K562 (cell line): ENCODE results near the gene TMEM156. TPM values are rescaled to one million over a fixed set of nuclear protein-coding genes. Genes with fewer than 3 reads are reported as not detected.
"Not testable (repeated sequence)": the region's sequence is repeated elsewhere in the genome, so short reads cannot be mapped to it uniquely, and the experiment has no call there.

ENCODE experiments used
- GTF2A2 ChIP-seq: IDR thresholded peaks from 2 replicates; pipeline ENCODE4 v1.6.1; 2016; ENCODE audit warnings: mild to moderate bottlenecking, missing genetic modification characterization, missing compliant biosample characterization
- HBP1 ChIP-seq: fragments of 450-650 bp; formaldehyde crosslinking; IDR thresholded peaks from 2 replicates; pipeline ENCODE4 v1.4.0; 2022; ENCODE audit warnings: missing genetic modification characterization
- HLTF ChIP-seq: fragments of 450-650 bp; IDR thresholded peaks from 2 replicates; pipeline ENCODE4 v1.6.1; 2016
- KLF6 ChIP-seq: fragments of 250-450 bp; sonication (Bioruptor Pico); IDR thresholded peaks from 2 replicates; pipeline ENCODE4 v1.4.0; 2020; ENCODE audit warnings: mild to moderate bottlenecking, moderate library complexity, borderline replicate concordance
- NFRKB ChIP-seq: fragments of 450-650 bp; IDR thresholded peaks from 2 replicates; pipeline ENCODE4 v1.6.1; 2016; ENCODE audit warnings: low read depth
- NR2C1 ChIP-seq, 2 experiments: fragments of 450-650 bp; IDR thresholded peaks; 2 replicates each; pipeline ENCODE4 v1.6.1; 2017; ENCODE audit warnings: mild to moderate bottlenecking in 2 of 2, antibody characterized with exemption in 1 of 2, inconsistent platforms in 1 of 2, missing compliant biosample characterization in 1 of 2, missing genetic modification characterization in 1 of 2
- NR4A1 ChIP-seq, 2 experiments: fragments of 250-450 bp in 1 of 2; fragments of 450-650 bp in 1 of 2; sonication (Bioruptor Pico) in 1 of 2; IDR thresholded peaks; 2 replicates each; pipeline versions ENCODE4 v1.4.0 to v1.6.1; 2016 to 2020; ENCODE audit warnings: mild to moderate bottlenecking in 2 of 2, missing compliant biosample characterization in 1 of 2, missing genetic modification characterization in 1 of 2, moderate library complexity in 1 of 2
- PTTG1 ChIP-seq: fragments of 450-650 bp; IDR thresholded peaks from 2 replicates; pipeline ENCODE4 v1.6.1; 2016; ENCODE audit warnings: low read depth, mild to moderate bottlenecking, missing genetic modification characterization, missing compliant biosample characterization
- SMAD4 ChIP-seq: fragments of 250-450 bp; sonication (Bioruptor Pico); conservative IDR thresholded peaks from 2 replicates; pipeline ENCODE4 v1.8.0; 2021; ENCODE audit warnings: inconsistent platforms, mild to moderate bottlenecking, moderate library complexity
- SMARCA4 ChIP-seq: fragments of 450-650 bp; IDR thresholded peaks from 2 replicates; pipeline ENCODE4 v1.6.1; 2016
- TEAD2 ChIP-seq: fragments of 450-650 bp; IDR thresholded peaks from 2 replicates; pipeline ENCODE4 v1.6.1; 2016; ENCODE audit warnings: missing genetic modification characterization, control low read depth, missing compliant biosample characterization
- ZNF175 ChIP-seq: fragments of 200-800 bp; sonication (Bioruptor generic); IDR thresholded peaks from 2 replicates; pipeline ENCODE4 v1.6.1; 2016; ENCODE audit warnings: low read depth, mild to moderate bottlenecking, missing genetic modification characterization, missing compliant biosample characterization
- ZNF589 ChIP-seq: fragments of 200-800 bp; sonication (Bioruptor generic); IDR thresholded peaks from 2 replicates; pipeline ENCODE4 v1.6.1; 2016; ENCODE audit warnings: low read depth, missing genetic modification characterization, missing compliant biosample characterization
- ZNF644 ChIP-seq: fragments of 200-800 bp; sonication (Bioruptor generic); IDR thresholded peaks from 2 replicates; pipeline ENCODE4 v1.6.1; 2016; ENCODE audit warnings: low read depth, missing genetic modification characterization, missing compliant biosample characterization
- polyA plus RNA-seq, 8 experiments: library from polyadenylated mRNA; depleted of rRNA in 4 of 8; stranded (reverse) in 5 of 8; unstranded in 3 of 8; fragments of >200 nt; fragmentation: Nextera tagmentation in 2 of 8; fragmentation: Illumina TruSeq in 1 of 8; extraction: Ambion mirVana in 2 of 8; extraction: Trizol in 1 of 8; gene quantifications; 2 replicates each; pipeline versions ENCODE4 v1.2.1 to v1.2.3, GENCODE V29; 2011 to 2014; ENCODE audit warnings: inconsistent platforms in 1 of 8, missing spikeins in 1 of 8
- total RNA-seq, 7 experiments: library from RNA; depleted of rRNA in 6 of 7; stranded (reverse); fragments of >200 nt in 6 of 7; fragmentation: Illumina TruSeq in 2 of 7; extraction: Trizol in 2 of 7; gene quantifications; 2 replicates each; pipeline versions ENCODE4 v1.2.1 to v1.2.3, GENCODE V29; 2011 to 2021; ENCODE audit warnings: low replicate concordance in 1 of 7
- TF ChIP-seq, protein P1 (sequence below), 2 experiments: fragments of 450-650 bp in 1 of 2; sonication (generic) in 1 of 2; formaldehyde crosslinking in 1 of 2; IDR thresholded peaks; 2 replicates each; pipeline versions ENCODE4 v1.7.1 to v1.9.0; 2016 to 2022; ENCODE audit warnings: inconsistent platforms in 1 of 2, mild to moderate bottlenecking in 1 of 2, missing genetic modification reagents in 1 of 2
- TF ChIP-seq, protein P2 (sequence below): fragments of 450-650 bp; IDR thresholded peaks from 2 replicates; pipeline ENCODE4 v1.6.1; 2016; ENCODE audit warnings: missing biosample characterization, missing genetic modification characterization

Gene TMEM156
- total and polyA plus RNA-seq, 9 of the 15 experiments (the other 6 are each of a cell fraction or from before 2014, with no cell fraction given): 3.5 to 9.6 (median 6.4) TPM

- TF ChIP-seq, protein P1, sequence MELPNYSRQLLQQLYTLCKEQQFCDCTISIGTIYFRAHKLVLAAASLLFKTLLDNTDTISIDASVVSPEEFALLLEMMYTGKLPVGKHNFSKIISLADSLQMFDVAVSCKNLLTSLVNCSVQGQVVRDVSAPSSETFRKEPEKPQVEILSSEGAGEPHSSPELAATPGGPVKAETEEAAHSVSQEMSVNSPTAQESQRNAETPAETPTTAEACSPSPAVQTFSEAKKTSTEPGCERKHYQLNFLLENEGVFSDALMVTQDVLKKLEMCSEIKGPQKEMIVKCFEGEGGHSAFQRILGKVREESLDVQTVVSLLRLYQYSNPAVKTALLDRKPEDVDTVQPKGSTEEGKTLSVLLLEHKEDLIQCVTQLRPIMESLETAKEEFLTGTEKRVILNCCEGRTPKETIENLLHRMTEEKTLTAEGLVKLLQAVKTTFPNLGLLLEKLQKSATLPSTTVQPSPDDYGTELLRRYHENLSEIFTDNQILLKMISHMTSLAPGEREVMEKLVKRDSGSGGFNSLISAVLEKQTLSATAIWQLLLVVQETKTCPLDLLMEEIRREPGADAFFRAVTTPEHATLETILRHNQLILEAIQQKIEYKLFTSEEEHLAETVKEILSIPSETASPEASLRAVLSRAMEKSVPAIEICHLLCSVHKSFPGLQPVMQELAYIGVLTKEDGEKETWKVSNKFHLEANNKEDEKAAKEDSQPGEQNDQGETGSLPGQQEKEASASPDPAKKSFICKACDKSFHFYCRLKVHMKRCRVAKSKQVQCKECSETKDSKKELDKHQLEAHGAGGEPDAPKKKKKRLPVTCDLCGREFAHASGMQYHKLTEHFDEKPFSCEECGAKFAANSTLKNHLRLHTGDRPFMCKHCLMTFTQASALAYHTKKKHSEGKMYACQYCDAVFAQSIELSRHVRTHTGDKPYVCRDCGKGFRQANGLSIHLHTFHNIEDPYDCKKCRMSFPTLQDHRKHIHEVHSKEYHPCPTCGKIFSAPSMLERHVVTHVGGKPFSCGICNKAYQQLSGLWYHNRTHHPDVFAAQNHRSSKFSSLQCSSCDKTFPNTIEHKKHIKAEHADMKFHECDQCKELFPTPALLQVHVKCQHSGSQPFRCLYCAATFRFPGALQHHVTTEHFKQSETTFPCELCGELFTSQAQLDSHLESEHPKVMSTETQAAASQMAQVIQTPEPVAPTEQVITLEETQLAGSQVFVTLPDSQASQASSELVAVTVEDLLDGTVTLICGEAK (IDR thresholded peaks at IDR 0.05): peak; percentile 42; the same call in 1 of the 2 replicates
- TF ChIP-seq, protein P1 (CRISPR knock-in tag; IDR thresholded peaks at IDR 0.05): not testable (repeated sequence)
- TF ChIP-seq PTTG1: peak; percentile 70
- peak; percentile 61; the same call in 1 of the 2 replicates for TF ChIP-seq GTF2A2 (tag)
- peak; percentile 45; the same call in 1 of the 2 replicates for TF ChIP-seq NFRKB
- TF ChIP-seq NR4A1 (CRISPR knock-in tag; IDR thresholded peaks at IDR 0.05); NR2C1 (IDR thresholded peaks at IDR 0.05): not testable (repeated sequence)
- peak; percentile 61; the same call in 1 of the 2 replicates for TF ChIP-seq NR4A1 (tag; IDR thresholded peaks at IDR 0.05)
- 0 out of 2 replicates have a peak, but pooled peaks have one; percentile 84 for TF ChIP-seq ZNF589 (CRISPR knock-in tag)
- TF ChIP-seq ZNF644 (tag): peak; percentile 70
- peak; percentile 69 for TF ChIP-seq NR2C1 (tag; IDR thresholded peaks at IDR 0.05)
- TF ChIP-seq, protein P2, sequence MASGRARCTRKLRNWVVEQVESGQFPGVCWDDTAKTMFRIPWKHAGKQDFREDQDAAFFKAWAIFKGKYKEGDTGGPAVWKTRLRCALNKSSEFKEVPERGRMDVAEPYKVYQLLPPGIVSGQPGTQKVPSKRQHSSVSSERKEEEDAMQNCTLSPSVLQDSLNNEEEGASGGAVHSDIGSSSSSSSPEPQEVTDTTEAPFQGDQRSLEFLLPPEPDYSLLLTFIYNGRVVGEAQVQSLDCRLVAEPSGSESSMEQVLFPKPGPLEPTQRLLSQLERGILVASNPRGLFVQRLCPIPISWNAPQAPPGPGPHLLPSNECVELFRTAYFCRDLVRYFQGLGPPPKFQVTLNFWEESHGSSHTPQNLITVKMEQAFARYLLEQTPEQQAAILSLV (tag): peak; percentile 71
- TF ChIP-seq SMAD4 (CRISPR knock-in tag): peak; percentile 77
- TF ChIP-seq HLTF: 0 out of 2 replicates have a peak, but pooled peaks have one; percentile 35
- TF ChIP-seq KLF6: peak; percentile 25; the same call in 1 of the 2 replicates
- peak; percentile 30 for TF ChIP-seq SMARCA4
- TF ChIP-seq TEAD2: peak; percentile 65; the same call in 1 of the 2 replicates
- peak; percentile 84 for TF ChIP-seq ZNF175 (CRISPR knock-in tag)
- TF ChIP-seq HBP1 (CRISPR knock-in tag): peak; percentile 45; the same call in 1 of the 2 replicates
Measured at GRCh38 chr4:39031590-39032020, 604 bp downstream of the TMEM156 start (continued).
